ENCODE results near the gene PREX1. TPM values are rescaled to one million over a fixed set of nuclear protein-coding genes. Genes with fewer than 3 reads are reported as not detected.
"Not testable (repeated sequence)": the region's sequence is repeated elsewhere in the genome, so short reads cannot be mapped to it uniquely, and the experiment has no call there.

Gene PREX1
- total RNA-seq, 1 donor from 2014 or later = 15.8 TPM

- DNase-seq = not testable (repeated sequence)
Observed at GRCh38 chr20:48826480-48826879, 1.3 kb downstream of the PREX1 start.

- no peak for DNase-seq
Observed at GRCh38 chr20:48826069-48826468, 1.7 kb downstream of the PREX1 start.

DNA sequence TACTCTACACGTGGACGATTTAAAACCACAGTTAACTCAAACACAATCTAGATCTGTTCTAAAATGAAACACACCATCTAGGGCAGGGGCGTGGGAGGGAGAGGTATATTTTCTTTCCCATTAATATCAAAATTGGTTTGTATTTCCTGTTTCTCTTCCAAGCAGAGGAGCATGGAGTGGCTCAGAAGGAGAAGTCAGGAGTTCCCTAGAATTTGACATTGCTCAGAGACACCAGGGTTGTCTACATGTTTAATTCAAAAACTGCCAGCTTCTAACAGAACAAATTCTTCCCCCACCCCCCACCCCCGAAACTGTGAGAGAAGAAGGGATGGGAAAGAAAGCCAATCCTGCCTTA, 2.3 kb downstream of the PREX1 start:
- DNase-seq = no peak

- DNase-seq = no peak
Observed at GRCh38 chr20:48824830-48825565, 2.8 kb downstream of the PREX1 start.

- no peak for DNase-seq
Observed at GRCh38 chr20:48823960-48824498, 3.8 kb downstream of the PREX1 start.

DNA sequence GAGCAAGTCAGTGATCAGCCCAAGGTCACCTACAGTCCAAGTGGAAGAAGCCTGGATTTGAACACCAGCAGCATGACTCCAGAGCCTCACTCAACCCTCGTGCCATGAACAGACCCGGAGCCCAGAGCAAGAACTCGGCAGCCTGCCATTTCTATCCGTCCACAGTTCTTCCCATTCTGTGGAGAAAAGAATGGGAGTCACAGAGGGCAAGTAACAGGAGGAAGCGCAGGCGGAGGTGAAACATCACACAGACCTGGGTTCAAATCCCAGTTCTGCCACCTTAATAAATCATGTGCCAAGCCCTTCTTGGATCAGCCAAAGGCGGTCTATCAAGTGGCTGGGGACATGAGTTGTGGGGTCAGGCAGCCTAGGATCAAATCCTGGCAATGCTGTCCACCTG, 4.3 kb downstream of the PREX1 start:
- DNase-seq = no peak

GRCh38 chr20:48822879-48823385, 4.9 kb downstream of the PREX1 start:
- no peak for DNase-seq

DNA sequence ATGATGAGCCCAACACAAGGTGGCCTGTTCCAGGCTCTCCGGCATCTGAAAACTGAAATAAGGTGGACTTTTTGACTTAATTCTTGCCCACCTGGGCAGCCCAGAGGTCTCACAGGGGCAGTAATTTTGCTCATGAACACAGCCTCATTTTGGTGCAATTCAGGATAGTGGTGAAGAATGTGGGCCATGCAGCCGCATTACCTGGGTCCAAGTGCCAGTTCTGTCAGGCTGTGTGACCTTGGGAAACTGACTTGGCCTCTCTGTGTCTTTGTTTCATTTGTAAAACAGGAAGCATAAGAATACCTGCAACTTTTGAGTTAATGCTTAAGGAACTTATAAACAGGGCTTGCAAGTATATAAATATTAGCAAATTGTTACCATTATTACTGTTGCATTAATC, 5.6 kb downstream of the PREX1 start:
- DNase-seq = no peak

DNA sequence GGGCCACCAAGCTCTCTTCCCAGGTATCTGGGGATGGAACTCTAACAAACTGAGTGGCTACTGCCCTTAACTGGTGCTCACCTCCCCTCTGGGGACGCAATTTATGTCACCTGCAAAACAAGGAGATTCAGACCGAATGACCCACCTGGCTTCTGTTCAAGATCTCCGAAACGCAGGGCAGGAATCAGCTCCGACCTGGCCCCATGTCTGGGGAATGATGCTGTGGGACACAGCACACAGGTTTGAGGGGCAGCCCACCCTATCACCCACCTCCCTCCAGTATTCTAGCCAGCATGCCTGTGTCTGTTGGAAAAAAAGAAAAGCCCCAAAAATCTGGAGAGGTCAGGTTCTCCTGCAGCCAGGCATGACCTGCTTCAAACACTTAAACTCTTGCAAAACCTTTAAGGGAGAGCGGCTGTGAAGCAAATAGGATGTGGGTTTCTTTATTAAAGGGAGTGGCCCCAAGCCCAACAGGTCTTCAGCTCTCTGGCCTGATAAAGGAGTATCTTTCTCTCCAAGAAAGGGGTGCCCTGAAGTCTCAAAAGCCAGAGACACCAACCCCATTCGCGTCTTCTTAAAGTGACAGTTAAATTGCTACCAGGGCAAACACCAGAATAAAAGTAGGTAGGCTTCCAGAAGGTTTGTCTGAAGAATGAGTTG, 6.4 kb downstream of the PREX1 start:
- no peak for DNase-seq

DNA sequence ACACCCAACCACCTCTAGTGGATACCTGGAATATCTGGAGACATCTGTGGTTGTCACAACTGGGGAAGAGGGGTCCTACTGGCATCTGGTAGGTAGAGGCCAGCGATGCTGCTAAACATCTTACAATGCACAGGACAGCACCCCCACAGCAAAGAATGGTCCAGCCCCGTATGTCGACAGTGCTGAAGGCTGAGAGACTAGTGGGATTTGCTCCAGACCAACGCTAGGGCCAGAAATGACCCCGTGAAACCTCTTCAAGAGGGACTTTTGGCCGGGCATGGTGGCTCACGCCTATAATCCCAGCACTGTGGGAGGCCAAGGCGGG, 7.2 kb downstream of the PREX1 start:
- DNase-seq = no peak

DNA sequence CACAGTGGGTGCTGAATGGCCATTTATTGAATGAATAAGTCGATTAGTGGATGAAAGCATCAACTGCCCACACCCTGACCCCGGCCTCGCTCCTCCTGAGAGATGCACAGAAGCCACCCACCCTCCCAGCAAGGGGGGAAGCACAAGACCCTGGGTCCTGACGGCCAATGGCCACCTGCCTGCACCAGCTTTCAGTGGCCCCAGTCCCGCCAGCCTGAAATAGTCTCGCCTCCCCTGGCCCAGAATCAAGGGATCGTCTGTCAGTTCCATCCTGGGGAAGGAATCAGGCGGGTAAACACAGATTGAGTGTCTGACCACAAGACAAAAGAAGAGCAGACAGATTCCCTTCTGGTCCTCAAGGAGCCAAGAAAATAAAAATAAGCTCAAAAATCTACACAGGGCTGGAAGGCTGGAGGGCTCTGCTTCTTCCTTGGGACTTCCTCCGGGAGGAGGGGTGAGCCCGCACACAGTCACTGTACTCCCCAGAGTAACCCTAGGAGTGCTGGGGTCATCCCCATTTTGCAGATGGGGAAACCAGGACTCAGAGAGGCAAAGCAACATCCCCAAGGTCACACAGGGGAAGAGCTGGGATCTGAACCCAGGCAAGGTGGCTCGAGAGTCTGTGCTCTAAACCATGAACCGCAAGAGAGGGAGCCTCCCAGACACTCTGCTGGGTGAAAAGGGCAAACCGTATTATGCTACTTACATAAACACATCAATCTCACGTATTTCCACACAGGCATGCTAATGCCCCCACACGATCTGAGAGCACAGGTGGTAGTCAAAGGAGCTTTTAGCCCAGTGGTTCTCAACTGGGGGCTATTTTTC, 7.8 kb downstream of the PREX1 start:
- DNase-seq = no peak

DNA sequence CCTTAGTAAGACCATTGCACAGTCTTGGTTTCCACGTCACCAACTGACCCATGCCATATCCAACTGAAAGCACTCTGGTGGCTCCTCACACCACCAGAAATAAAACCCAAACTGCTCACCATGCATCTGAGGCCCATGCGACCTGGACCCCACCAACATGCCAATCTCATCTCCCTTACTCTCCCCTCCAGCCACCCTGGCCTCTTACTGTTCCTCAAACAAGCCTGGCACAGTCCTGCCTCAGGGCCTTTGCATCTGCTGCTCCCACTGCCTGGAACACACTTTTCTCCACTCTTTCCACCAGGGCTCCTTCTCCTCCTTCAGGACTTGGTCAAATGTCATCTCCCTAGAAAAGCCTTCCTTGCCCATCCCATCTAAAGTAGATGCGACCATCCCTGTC, 8.7 kb downstream of the PREX1 start:
- DNase-seq = no peak

DNA sequence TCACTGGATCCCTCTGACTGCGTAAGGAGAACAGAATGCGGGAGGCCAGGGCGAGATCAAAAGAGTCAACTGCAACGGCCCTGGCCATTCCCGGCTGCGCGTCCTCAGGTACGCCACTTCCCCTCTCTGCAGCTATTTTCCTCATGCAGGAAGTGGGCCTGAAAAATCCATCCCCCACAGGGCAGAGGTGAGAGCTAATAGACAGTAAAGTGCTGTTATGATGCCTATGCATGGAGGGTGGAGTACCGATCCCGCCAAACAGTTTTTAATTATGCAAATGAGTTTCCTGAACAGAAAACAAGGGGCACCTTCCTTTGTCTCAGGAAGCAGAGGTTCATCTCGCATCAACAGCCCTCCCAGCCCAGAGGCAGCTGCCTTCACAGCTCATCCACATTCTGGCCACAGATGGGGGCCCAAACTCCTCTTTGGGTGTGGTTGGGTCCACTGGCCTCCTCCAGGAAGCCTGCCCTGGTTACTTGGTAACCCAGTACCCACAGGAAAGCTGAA, 9.3 kb downstream of the PREX1 start:
- no peak for DNase-seq

DNA sequence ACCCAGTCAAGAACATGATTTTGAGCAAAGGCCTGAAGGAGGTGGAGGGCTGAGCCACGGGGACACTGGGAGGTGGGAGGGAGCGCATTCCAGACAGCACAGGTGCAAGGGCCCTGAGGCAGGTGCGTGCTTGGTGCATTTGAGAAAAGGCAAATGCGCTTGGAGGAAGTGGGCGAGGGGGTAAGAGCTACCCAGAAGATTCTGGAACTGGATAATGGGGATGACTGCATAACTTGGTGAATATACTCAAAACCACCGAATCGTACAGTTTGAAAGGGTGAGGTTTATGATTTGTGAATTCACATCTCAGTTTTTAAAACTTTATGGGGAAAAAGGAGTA, 9.8 kb downstream of the PREX1 start:
- DNase-seq = no peak

DNA sequence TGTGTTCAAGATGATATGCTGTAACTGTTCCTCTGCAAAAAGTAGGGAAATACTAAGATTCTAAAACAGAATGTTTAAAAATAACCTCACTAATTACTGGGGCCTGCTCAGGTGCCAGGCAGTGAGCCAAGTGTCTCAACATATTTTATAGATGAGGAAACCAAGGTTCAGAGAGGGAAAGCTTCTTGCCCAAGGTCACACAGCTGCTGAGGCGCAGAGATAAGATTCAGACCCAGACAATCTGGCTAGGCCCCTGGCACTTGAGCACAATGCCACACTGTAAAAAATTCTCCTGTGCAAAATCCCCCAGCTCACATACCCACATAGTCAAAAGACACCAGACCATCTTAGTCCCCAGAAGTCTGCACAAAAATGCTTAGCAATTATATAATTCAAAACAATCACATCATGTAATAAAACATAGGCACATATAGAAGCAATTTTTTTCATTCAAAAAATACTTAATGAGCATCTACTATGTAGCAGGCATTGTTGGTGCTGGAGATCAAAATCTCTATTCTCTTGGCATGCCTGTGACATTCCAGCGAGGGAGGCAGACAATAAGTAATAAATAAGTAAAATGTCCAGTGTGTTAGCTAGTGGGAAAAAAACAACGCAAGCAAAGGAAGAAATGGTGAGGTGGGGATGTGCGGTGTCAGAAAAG, 10.3 kb downstream of the PREX1 start:
- no peak for DNase-seq

DNA sequence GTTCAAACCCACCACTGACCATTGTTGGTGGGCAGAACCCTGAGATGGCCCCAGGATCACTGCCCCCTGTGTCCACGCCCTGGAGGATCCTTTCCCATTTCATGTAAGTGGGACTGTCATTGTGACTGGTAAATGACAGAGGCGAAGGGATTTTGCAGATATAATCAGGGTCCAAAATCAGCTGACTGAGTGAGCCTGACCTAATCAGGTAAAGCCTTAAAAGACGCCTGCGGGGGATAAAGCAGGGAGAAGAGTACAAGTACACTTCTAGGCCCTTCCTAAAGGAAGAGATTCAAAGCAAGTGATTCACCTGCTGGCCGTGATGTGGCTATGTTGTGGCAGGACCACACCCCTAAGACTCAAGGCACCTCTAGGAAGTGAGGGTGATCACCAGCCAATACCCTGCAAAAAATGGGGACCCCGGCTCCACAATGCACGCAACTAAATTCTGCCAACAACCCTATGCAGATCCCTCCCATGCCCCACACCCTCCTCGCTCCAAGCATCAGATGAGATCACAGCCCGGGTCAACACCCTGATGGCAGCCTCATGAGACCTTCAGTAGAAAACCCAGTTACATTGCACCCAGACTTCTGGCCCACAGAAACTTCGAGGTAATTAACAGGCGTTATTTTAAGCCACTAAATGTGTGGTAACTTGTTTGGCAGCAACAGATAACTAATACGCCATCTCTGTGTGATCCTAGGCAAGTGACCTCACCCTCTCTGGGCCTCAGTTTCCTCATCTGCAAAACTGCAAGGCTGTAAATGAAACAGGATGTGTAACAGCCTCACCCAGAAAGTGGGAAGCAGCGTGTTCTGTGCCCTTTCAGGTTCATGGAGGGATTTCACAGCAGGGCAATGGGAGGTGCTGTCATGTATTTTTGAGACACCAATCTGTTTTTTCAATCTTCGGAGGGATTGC, 11.3 kb downstream of the PREX1 start:
- DNase-seq = no peak

GRCh38 chr20:48815537-48815936, 12.3 kb downstream of the PREX1 start:
- no peak for DNase-seq

GRCh38 chr20:48814633-48815032, 13.2 kb downstream of the PREX1 start:
- DNase-seq = no peak

GRCh38 chr20:48813930-48814546, 13.8 kb downstream of the PREX1 start:
- DNase-seq = no peak

GRCh38 chr20:48813446-48813747, 14.4 kb downstream of the PREX1 start:
- no peak for DNase-seq

Measured in skin of body (tissue), 2 donors.